K562 (cell line): ENCODE measurements around the gene OSBP2. TPM values are rescaled to one million over a fixed set of nuclear protein-coding genes. Genes with fewer than 3 reads are reported as not detected.
A peak's percentile ranks its signal among the peaks of the same experiment; 100 is the strongest.

Source experiments
- ATAC-seq: fragments of 200-7000 bp; cut with Tn5 transposase; 3 replicates; pipeline ENCODE4 v1.9.1; 2020; ENCODE audit warnings: moderate library complexity
- BruUV-seq: library from RNA; stranded (reverse); fragments of 400-500 nt; replicated peaks from 2 replicates; lab custom pipeline; 2021; lab: Mats Ljungman, UMichigan
- CTCF ChIA-PET: fragments of 300-600 bp; formaldehyde crosslinking; extraction: SDS; loops from one replicate; lab custom pipeline; 2021; ENCODE audit warnings: low intra/inter-chr PET ratio; lab: Yijun Ruan, JAX
- POLR2A ChIA-PET: fragments of 300-600, 350-650 bp; sonication (Branson Sonifier 250); formaldehyde crosslinking; extraction: SDS; loops from one replicate; lab custom pipeline; 2021; ENCODE audit warnings: antibody characterized with exemption, inconsistent platforms; lab: Yijun Ruan, JAX
- DNase-seq, 4 experiments: peaks; one replicate each; pipeline versions ENCODE4 v3.0.0 to v3.0.0-alpha.2; 2011 to 2018; ENCODE audit warnings: low spot score in 3 of 4, mixed read lengths in 3 of 4; ENCODE audit errors: extremely low read depth in 1 of 4
- FAIRE-seq: peaks from 2 replicates; lab custom pipeline; 2011; peaks lifted over from hg19 to GRCh38; lab: Jason Lieb, UNC
- H2AFZ ChIP-seq: 2 replicates; pipeline ENCODE4 v1.6.0; 2011; ENCODE audit warnings: low read depth, low read length, control low read depth, inconsistent platforms
- H3K27ac ChIP-seq: fragments of 200-600 bp; 3 replicates; pipeline ENCODE4 v1.8.0; 2011; ENCODE audit warnings: low read depth, mild to moderate bottlenecking, control low read depth, inconsistent platforms, low read length, moderate library complexity, mixed read lengths; ENCODE audit errors: extremely low read depth
- H3K27me3 ChIP-seq, 2 experiments: fragments of 300-600 bp in 1 of 2; 2 replicates in 1 of 2; 3 replicates in 1 of 2; pipeline versions ENCODE4 v1.6.0 to v1.8.0; 2011; ENCODE audit warnings: inconsistent platforms in 2 of 2, low read length in 2 of 2, mild to moderate bottlenecking in 1 of 2, mixed read lengths in 1 of 2, moderate library complexity in 1 of 2; ENCODE audit not compliant: control insufficient read depth in 2 of 2, insufficient read depth in 2 of 2
- H3K36me3 ChIP-seq: fragments of 300-600 bp; 3 replicates; pipeline ENCODE4 v1.8.0; 2011; ENCODE audit warnings: mild to moderate bottlenecking, low read length, inconsistent platforms; ENCODE audit not compliant: control insufficient read depth, insufficient read depth
- H3K4me1 ChIP-seq, 2 experiments: fragments of 200-600 bp in 1 of 2; replicated peaks in 1 of 2; 2 replicates in 1 of 2; 3 replicates in 1 of 2; pipeline versions ENCODE4 v1.5.1 to v1.8.0; 2011; ENCODE audit warnings: inconsistent platforms in 2 of 2, low read length in 2 of 2, mild to moderate bottlenecking in 1 of 2, mixed read lengths in 1 of 2, moderate library complexity in 1 of 2; ENCODE audit not compliant: control insufficient read depth in 2 of 2, insufficient read depth in 2 of 2
- H3K4me2 ChIP-seq: 2 replicates; pipeline ENCODE4 v1.6.1; 2011; ENCODE audit warnings: low read length, control low read depth, inconsistent platforms, mixed read lengths; ENCODE audit not compliant: insufficient read depth
- H3K4me3 ChIP-seq: fragments of 200-600 bp; sonication (generic), shearing (Covaris generic); 2 replicates; pipeline ENCODE4 v1.5.1; 2016; ENCODE audit warnings: control low read depth, inconsistent platforms
- H3K79me2 ChIP-seq: fragments of 200-600 bp; 3 replicates; pipeline ENCODE4 v1.8.0; 2011; ENCODE audit warnings: low read length, inconsistent platforms; ENCODE audit not compliant: control insufficient read depth, insufficient read depth
- H3K9ac ChIP-seq, 2 experiments: 2 replicates each; pipeline versions ENCODE4 v1.6.0 to v1.6.1; 2011; ENCODE audit warnings: low read depth in 2 of 2, low read length in 2 of 2, control low read depth in 1 of 2, inconsistent platforms in 1 of 2, mild to moderate bottlenecking in 1 of 2, mixed read lengths in 1 of 2; ENCODE audit not compliant: insufficient read depth in 1 of 2
- H3K9me1 ChIP-seq: one replicate; pipeline ENCODE4 v1.6.0; 2011; ENCODE audit warnings: inconsistent platforms, mild to moderate bottlenecking, low read length, moderate library complexity; ENCODE audit not compliant: control insufficient read depth, insufficient read depth
- H3K9me3 ChIP-seq: replicated peaks from 2 replicates; pipeline ENCODE4 v1.5.1; 2011; ENCODE audit warnings: low read depth, low read length, inconsistent platforms; ENCODE audit not compliant: control insufficient read depth, insufficient read depth
- H4K20me1 ChIP-seq: replicated peaks from 2 replicates; pipeline ENCODE4 v1.6.1; 2011; ENCODE audit warnings: low read length, inconsistent platforms, mixed read lengths; ENCODE audit not compliant: control insufficient read depth, insufficient read depth
- CBX5 ChIP-seq: IDR thresholded peaks from 2 replicates; pipeline ENCODE4 v1.6.1; 2014; ENCODE audit warnings: low read depth, borderline replicate concordance
- CXXC5 ChIP-seq: fragments of 250-450 bp; sonication (Bioruptor Pico); IDR thresholded peaks from 2 replicates; pipeline ENCODE4 v1.8.0; 2022; ENCODE audit warnings: inconsistent platforms, mild to moderate bottlenecking, moderate library complexity
- ESRRB ChIP-seq: fragments of 250-450 bp; sonication (Bioruptor Pico); IDR thresholded peaks from 2 replicates; pipeline ENCODE4 v1.5.0; 2020; ENCODE audit warnings: mild to moderate bottlenecking, moderate library complexity, borderline replicate concordance
- L3MBTL2 ChIP-seq: fragments of 450-650 bp; IDR thresholded peaks from 2 replicates; pipeline ENCODE4 v1.6.1; 2016; ENCODE audit warnings: mild to moderate bottlenecking, moderate library complexity
- MEF2D ChIP-seq: conservative IDR thresholded peaks from 2 replicates; pipeline ENCODE4 v1.6.1; 2016; ENCODE audit warnings: low read depth, missing genetic modification characterization, missing compliant biosample characterization
- SIRT6 ChIP-seq: IDR thresholded peaks from one replicate; pipeline ENCODE4 v1.6.1; 2012; ENCODE audit warnings: low read depth, mild to moderate bottlenecking, control low read depth, inconsistent platforms, low read length, moderate library complexity
- TBL1XR1 ChIP-seq, 2 experiments: IDR thresholded peaks; 2 replicates each; pipeline ENCODE4 v1.6.1; 2012; ENCODE audit warnings: improper control_type of control experiment in 2 of 2, low read length in 2 of 2, mild to moderate bottlenecking in 1 of 2
- ZKSCAN3 ChIP-seq: fragments of 250-450 bp; sonication (Bioruptor Pico); IDR thresholded peaks from 2 replicates; pipeline ENCODE4 v1.4.0; 2020
- ZNF146 ChIP-seq: IDR thresholded peaks from one replicate; pipeline ENCODE4 v1.6.1; 2018; ENCODE audit warnings: missing compliant biosample characterization; ENCODE audit not compliant: unreplicated experiment
- ZNF668 ChIP-seq: fragments of 250-450 bp; sonication (Bioruptor Pico); IDR thresholded peaks from 2 replicates; pipeline ENCODE4 v1.8.0; 2022; ENCODE audit warnings: mild to moderate bottlenecking, inconsistent platforms
- WGBS: fragments of 100-300 bp; shearing (Covaris generic); methylation state at CpG from one replicate; pipeline ENCODE4 v1.1.6; 2016; ENCODE audit warnings: low coverage, mixed read lengths; ENCODE audit not compliant: insufficient coverage; ENCODE audit errors: missing lambda C conversion rate; 5-methylcytosine and 5-hydroxymethylcytosine counted together
- in situ Hi-C: fragments of 300-500 bp; cut with MboI; formaldehyde crosslinking; loops from 4 replicates; pipeline ENCODE4 v1.15.0; 2018; ENCODE audit warnings: inconsistent platforms, mixed read lengths
- intact Hi-C: fragments of 100-400 bp; cut with micrococcal nuclease; formaldehyde crosslinking; loops from 2 replicates; pipeline ENCODE4 v1.14.2; 2022
- polyA plus RNA-seq, 8 experiments: library from polyadenylated mRNA; depleted of rRNA in 4 of 8; stranded (reverse) in 5 of 8; unstranded in 3 of 8; fragments of >200 nt; fragmentation: Nextera tagmentation in 2 of 8; fragmentation: Illumina TruSeq in 1 of 8; extraction: Ambion mirVana in 2 of 8; extraction: Trizol in 1 of 8; gene quantifications; 2 replicates each; pipeline versions ENCODE4 v1.2.1 to v1.2.3, GENCODE V29; 2011 to 2014; ENCODE audit warnings: inconsistent platforms in 1 of 8, missing spikeins in 1 of 8
- total RNA-seq, 7 experiments: library from RNA; depleted of rRNA in 6 of 7; stranded (reverse); fragments of >200 nt in 6 of 7; fragmentation: Illumina TruSeq in 2 of 7; extraction: Trizol in 2 of 7; gene quantifications; 2 replicates each; pipeline versions ENCODE4 v1.2.1 to v1.2.3, GENCODE V29; 2011 to 2021; ENCODE audit warnings: low replicate concordance in 1 of 7
- TF ChIP-seq, protein P1 (sequence below): fragments of 250-450 bp; sonication (Bioruptor Pico); IDR thresholded peaks from 2 replicates; pipeline ENCODE4 v1.4.0; 2020; ENCODE audit warnings: mild to moderate bottlenecking, moderate library complexity, borderline replicate concordance
- TF ChIP-seq, protein P2 (sequence below): fragments of 200-800 bp; sonication (Bioruptor generic); IDR thresholded peaks from 2 replicates; pipeline ENCODE4 v1.6.1; 2016; ENCODE audit warnings: missing genetic modification characterization, missing compliant biosample characterization
- TF ChIP-seq, protein P3 (sequence below): sonication (generic); formaldehyde crosslinking; IDR thresholded peaks from 2 replicates; pipeline ENCODE4 v1.9.0; 2022; ENCODE audit warnings: mild to moderate bottlenecking, missing genetic modification reagents

The OSBP2 gene
- total and polyA plus RNA-seq, 9 of the 15 experiments (the other 6 are each of a cell fraction or from before 2014, with no cell fraction given): 0.52 to 29.5 (median 21.6) TPM

DNA sequence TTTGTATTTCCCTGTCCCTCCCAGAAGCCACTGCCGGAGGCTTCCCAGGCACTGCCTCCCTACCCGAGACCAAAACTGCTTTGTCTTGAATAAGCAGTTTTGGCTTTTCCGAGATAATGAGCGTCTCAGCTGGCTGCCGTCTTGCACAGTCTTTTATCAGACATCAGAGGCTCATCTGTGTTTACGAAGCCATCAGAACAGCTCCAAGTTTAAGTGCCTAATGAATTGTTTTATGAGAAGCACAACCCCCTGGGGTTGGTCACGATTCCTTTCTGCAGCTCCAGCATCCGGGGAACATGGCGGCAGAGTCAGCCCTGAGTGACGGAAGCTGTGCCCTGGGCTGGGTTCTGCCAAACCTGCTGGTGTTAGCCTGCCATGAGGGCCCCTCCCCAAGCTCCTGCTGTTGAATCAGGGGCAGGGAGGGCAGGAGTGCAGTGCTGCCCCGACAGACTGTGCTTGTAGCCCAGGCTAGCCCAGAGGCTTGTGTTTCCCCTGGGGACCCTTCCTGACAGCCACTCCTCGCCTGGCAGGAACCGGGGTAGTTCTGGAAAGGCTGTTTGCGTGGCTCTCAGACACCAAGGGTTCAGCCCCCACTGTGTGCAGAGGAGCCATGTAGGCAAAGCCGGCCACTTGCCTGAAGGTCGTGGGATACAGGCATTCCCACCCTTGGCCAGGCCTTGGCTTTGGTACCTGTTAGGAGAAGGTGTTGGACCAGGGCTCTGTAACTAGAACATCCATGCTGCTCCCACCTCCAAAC lies 177.8 kb downstream of the OSBP2 start:
- FAIRE-seq (peak; percentile 65), DNase-seq (peak in 3 of 4 experiments; percentile 19 to 50 (median 37)), ATAC-seq (peak; percentile 64)
- Histone ChIP-seq H3K9me3 (no peaks in the 10 kb centered on the region), H3K4me1 (peaks cover 9 to 54% of the 10 kb centered on the region in 2 experiments; a peak in 4 of 5 replicates), H3K27ac (no peak overlapping the region; the same call in 2 of the 3 replicates), H3K9me1 (no peaks in the 10 kb centered on the region), H3K36me3 (no peaks in the 10 kb centered on the region), H3K4me2 (peak overlapping the region; percentile 19; the same call in 1 of the 2 replicates), H3K9ac (peak overlapping the region in 1 of 2 experiments; percentile 78; a peak in 2 of 4 replicates), H3K4me3 (no peak overlapping the region), H3K27me3 (no peaks in the 10 kb centered on the region), H4K20me1 (no peaks in the 10 kb centered on the region), H3K79me2 (no peaks in the 10 kb centered on the region), H2AFZ (peak overlapping the region; percentile 58)
- no TSS peak for BruUV-seq
- 35% methylated on average over 14 of the region's 16 CpGs for WGBS
- intact Hi-C loops (no loop called here), in situ Hi-C loops (no loop called here)
- ChIA-PET CTCF (no interaction called here), POLR2A (interaction anchor here (0.6 kb wide), 1 partner anchor 134 kb away, joined by 3 read pairs; no protein-coding TSS in a partner anchor)
- TF ChIP-seq CXXC5 (CRISPR knock-in tag): 0 out of 2 replicates have a peak, but pooled peaks have one; percentile 46
- peak; percentile 70; the same call in 1 of the 2 replicates for TF ChIP-seq ZKSCAN3 (CRISPR knock-in tag)
- TF ChIP-seq, protein P1, sequence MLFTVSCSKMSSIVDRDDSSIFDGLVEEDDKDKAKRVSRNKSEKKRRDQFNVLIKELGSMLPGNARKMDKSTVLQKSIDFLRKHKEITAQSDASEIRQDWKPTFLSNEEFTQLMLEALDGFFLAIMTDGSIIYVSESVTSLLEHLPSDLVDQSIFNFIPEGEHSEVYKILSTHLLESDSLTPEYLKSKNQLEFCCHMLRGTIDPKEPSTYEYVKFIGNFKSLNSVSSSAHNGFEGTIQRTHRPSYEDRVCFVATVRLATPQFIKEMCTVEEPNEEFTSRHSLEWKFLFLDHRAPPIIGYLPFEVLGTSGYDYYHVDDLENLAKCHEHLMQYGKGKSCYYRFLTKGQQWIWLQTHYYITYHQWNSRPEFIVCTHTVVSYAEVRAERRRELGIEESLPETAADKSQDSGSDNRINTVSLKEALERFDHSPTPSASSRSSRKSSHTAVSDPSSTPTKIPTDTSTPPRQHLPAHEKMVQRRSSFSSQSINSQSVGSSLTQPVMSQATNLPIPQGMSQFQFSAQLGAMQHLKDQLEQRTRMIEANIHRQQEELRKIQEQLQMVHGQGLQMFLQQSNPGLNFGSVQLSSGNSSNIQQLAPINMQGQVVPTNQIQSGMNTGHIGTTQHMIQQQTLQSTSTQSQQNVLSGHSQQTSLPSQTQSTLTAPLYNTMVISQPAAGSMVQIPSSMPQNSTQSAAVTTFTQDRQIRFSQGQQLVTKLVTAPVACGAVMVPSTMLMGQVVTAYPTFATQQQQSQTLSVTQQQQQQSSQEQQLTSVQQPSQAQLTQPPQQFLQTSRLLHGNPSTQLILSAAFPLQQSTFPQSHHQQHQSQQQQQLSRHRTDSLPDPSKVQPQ (CRISPR knock-in tag): no peak
- no peak for TF ChIP-seq SIRT6
- TF ChIP-seq, protein P2, sequence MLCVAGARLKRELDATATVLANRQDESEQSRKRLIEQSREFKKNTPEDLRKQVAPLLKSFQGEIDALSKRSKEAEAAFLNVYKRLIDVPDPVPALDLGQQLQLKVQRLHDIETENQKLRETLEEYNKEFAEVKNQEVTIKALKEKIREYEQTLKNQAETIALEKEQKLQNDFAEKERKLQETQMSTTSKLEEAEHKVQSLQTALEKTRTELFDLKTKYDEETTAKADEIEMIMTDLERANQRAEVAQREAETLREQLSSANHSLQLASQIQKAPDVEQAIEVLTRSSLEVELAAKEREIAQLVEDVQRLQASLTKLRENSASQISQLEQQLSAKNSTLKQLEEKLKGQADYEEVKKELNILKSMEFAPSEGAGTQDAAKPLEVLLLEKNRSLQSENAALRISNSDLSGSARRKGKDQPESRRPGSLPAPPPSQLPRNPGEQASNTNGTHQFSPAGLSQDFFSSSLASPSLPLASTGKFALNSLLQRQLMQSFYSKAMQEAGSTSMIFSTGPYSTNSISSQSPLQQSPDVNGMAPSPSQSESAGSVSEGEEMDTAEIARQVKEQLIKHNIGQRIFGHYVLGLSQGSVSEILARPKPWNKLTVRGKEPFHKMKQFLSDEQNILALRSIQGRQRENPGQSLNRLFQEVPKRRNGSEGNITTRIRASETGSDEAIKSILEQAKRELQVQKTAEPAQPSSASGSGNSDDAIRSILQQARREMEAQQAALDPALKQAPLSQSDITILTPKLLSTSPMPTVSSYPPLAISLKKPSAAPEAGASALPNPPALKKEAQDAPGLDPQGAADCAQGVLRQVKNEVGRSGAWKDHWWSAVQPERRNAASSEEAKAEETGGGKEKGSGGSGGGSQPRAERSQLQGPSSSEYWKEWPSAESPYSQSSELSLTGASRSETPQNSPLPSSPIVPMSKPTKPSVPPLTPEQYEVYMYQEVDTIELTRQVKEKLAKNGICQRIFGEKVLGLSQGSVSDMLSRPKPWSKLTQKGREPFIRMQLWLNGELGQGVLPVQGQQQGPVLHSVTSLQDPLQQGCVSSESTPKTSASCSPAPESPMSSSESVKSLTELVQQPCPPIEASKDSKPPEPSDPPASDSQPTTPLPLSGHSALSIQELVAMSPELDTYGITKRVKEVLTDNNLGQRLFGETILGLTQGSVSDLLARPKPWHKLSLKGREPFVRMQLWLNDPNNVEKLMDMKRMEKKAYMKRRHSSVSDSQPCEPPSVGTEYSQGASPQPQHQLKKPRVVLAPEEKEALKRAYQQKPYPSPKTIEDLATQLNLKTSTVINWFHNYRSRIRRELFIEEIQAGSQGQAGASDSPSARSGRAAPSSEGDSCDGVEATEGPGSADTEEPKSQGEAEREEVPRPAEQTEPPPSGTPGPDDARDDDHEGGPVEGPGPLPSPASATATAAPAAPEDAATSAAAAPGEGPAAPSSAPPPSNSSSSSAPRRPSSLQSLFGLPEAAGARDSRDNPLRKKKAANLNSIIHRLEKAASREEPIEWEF (CRISPR knock-in tag): no peak
- TF ChIP-seq, protein P3, sequence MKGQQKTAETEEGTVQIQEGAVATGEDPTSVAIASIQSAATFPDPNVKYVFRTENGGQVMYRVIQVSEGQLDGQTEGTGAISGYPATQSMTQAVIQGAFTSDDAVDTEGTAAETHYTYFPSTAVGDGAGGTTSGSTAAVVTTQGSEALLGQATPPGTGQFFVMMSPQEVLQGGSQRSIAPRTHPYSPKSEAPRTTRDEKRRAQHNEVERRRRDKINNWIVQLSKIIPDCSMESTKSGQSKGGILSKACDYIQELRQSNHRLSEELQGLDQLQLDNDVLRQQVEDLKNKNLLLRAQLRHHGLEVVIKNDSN (CRISPR knock-in tag): no peak
- TF ChIP-seq ZNF146: no peak
- TF ChIP-seq ZNF668 (CRISPR knock-in tag): no peak
- TF ChIP-seq TBL1XR1 (IDR thresholded peaks at IDR 0.05; ENCODE audit: low read length in 2 of 2): no peak
- TF ChIP-seq ESRRB (CRISPR knock-in tag): no peak
- peak; percentile 28; the same call in 1 of the 2 replicates for TF ChIP-seq L3MBTL2
- TF ChIP-seq CBX5: no peak
- TF ChIP-seq MEF2D (tag): no peak
